NCI-H69 (cell line): ENCODE measurements around the gene KCND3.

Experiments used
- DNase-seq: peaks from one replicate; lab custom pipeline; 2025; lab: John Stamatoyannopoulos, UW

Gene KCND3

DNA sequence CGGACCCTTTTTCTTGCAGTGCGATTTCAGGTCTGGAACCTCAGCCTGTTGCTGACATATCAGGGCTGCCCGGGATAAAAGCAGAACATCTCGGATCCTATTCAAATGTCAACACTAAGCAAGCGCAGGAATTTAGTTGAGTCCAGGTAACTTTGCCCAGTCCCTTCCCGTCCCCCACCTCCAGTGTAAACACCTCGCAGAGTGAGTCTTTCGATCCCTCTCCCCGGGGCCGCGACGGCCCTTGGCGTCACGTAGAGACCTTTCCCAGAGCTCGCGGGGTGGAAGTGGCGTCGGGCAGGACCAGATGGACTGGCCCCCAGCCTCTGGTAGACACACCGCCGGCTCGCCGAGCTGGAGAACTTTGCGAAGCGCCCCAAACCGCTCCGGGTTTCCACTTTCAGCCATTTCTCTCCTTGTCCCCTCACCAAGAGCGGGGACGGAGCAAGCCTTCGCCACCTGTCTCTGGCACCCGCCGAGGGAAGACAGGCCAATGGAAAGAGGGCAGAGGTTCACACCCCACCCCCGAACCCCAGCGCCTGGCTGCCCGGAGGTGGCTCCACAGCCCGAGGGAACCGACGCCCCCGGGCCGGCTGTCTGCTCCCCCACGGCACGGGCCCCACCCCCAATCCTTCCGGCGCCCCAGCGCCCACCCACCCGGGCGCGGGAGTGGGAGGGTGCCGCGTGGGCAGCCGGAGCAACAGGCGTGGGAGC is 570 bp downstream of the KCND3 start:
- DNase-seq = peak; percentile 7

DNA sequence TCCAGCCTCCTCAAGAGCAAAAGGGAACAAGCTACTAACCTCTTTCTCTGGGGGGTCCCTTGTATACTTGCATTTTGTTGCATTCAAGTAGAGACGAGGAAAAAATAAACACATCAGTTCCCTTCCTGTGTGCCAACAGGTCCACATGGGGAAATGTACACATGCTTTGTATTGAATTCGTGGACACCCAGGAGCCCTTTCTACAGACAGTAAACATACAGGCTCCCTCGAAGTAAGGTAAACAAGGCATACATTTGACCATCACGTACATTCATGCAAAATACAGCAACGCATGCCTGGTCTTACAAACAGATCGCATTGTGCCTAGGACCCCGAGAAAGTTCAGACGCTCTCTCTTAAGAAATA is 1.1 kb downstream of the KCND3 start:
- peak; percentile 5 for DNase-seq

DNA sequence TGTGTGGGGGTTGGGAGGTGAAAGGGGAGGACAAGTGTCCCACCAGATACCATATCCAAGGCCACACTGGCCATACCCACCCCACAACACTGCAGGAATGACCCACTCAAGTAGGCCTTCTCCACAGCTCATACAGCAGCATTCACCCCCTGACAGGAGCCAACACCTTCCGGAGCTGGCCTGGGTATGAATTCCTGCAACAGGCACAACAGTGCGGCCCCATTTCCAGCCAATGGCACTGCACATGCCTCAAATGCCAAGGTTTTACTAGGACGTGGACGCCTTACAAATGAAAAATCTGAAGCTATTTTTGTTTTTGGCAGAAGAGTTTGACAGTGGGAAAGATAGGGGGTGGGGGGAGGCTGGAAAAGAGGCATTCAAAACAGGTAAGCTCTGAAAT is 2.0 kb downstream of the KCND3 start:
- no peak for DNase-seq

DNA sequence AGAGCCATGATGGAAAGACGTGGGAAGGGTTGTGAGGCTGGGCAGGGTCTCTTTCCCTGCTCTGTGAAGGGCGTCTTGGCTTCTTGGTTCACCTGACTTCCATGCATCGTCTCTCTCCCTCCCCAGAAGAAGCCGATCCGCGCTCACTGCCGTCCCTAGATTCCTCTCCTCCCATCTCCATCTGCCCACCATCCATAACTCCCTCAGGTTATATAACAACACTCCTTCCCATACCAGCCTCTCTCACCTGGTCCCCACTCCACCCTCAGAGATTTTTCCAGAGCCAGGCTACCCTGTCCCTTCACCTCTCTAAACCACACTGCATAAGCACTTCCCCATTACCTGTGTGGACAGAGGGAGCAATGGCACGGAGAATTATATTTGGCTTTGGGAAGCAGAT is 6.0 kb downstream of the KCND3 start:
- no peak for DNase-seq

DNA sequence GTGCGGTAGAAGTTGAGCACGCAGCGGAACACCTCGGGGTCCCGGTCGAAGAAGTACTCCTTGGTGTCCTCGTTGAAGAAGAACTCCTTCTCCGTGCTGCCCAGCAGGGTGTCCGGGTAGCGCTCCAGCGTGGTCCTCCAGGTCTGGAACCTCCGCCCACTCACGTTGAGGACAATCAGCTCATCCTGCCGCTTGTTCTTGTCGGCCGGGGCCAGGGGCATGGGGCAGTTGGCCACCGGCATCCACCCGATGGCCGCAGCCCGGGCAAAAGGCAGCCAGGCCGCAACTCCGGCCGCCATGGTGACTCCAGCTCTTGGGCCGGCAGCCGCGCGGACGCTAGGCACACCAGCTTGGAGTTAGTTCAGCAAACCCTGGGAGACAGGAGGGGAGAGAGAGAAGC is 7.0 kb downstream of the KCND3 start:
- DNase-seq = no peak

DNA sequence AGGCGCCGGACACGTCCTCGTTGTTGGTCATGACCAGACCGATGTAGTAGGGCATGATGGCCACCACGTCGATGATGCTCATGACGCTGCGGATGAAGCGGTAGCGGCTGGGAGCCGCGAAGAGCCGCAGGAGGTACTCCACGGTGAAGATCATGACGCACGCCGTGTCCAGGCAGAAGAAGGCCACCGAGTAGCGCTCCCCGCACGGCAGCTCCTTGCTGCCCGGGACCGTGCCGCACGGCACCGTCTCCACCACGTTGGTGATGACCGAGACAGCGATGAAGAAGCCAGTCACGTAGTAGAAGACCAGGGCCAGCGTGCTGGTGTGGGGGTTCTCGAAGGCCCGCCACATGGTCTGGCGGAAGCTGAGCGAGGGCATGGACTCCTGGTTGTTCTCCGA is 7.6 kb downstream of the KCND3 start:
- no peak for DNase-seq

DNA sequence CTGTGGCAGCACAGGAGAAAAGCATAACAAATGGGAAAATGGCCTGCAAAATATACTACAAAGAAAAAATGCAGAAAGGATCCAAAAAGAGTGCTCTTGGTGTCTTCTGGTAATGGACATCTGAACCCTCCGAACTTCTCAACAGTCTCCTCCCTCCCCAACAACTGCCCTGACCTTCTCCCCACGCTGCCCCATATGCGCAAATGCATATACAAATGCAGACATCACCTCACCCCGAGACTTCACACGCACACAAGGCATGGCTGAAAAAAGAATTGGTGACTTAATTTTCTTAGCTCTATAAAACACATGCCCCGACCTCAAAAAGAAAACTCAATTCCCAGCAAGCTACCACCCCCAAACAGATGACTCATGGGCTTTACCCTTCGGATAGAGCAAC is 8.4 kb downstream of the KCND3 start:
- DNase-seq = no peak

DNA sequence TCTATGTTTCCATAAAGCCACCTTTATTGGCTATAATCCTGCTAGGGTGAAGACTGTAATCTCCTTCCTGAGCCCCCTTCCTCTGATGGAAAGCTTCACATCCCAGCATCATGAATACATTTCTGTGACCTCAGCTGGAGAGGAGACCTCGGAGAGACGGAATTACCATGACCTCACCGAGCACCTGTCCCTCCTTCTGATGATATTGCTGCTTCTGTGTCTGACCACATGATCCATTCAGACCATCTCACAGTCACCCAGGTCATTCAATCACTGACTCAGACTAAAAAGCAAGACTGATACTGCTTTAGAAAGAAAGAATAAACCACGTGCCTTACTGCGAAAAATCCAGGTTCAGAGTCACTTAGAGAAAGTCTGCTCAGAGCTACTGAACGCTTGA is 8.8 kb downstream of the KCND3 start:
- DNase-seq = no peak

DNA sequence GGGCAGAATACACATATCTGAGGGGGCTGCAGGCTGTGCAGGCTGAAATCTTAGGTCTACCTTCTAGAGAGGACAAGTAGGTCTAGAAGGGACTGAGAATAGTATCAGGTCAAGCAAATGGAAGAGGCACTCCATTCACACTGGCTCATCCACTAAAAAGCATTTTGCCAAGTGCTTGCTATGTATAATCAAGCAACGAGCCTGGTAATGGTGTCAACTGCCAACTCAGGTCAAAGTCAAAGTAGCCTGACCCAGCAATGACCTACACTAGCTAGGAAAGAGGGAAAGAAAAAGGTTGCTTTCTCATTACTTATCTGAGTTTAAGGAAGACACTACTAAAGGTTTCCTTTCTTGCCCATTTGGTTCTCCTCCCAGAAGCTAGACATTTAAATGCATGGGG is 10.8 kb downstream of the KCND3 start:
- DNase-seq = no peak

DNA sequence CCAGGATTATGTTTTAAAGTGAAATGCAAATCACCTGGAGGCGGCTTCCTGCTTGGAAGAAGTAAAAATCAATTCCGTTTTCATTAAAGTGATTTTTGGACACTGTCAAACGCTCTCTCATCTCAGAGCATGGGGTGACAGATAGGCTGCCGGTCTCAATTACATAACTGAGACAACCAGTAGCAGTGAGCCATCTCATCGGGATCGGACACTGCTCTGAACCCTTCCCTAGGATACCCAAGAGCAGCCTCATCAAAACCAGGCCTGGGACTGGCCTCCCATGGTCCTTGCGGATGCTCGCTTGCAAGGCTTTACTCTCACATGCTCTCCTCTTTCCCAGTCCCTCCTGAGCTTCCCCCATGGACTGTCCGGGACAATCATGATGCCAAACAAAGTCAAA is 12.1 kb downstream of the KCND3 start:
- no peak for DNase-seq

DNA sequence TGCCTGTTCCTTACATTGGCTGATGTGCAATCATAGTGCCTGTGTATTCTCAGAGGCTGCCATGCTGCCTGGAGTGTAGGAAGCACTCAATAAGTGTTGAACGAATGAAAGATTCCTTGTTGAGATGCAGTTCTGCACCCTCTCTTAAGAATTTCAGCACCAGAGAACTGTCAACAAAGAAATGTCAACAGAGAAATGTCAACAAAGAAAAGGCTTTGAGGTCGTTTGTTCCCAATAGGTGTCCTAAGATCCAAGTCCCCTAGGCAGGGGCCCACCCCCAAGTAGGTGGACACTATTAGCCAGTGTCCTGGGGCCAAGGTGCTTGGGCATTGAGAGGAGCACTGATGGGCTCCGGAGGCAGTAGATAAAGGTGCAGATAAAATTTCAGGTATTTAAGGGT is 12.6 kb downstream of the KCND3 start:
- no peak for DNase-seq

DNA sequence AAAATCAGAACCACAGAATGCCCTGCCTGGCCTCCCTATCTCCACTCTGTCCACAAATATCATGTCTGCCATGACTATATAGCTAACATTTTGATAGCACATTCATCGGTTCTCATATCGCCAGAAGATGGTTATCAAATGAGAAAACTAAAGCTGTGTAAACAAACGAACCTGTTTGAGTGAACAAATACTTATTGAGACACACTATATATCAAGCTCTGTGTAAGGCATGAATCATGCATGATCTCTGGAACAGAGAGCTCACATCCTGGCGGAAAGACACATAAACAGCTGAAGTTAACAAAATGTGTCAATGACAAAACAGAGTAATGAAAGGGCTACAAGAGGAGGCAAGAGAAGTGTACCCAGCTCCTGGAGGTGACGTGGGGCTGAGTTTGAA is 13.1 kb downstream of the KCND3 start:
- DNase-seq = no peak

DNA sequence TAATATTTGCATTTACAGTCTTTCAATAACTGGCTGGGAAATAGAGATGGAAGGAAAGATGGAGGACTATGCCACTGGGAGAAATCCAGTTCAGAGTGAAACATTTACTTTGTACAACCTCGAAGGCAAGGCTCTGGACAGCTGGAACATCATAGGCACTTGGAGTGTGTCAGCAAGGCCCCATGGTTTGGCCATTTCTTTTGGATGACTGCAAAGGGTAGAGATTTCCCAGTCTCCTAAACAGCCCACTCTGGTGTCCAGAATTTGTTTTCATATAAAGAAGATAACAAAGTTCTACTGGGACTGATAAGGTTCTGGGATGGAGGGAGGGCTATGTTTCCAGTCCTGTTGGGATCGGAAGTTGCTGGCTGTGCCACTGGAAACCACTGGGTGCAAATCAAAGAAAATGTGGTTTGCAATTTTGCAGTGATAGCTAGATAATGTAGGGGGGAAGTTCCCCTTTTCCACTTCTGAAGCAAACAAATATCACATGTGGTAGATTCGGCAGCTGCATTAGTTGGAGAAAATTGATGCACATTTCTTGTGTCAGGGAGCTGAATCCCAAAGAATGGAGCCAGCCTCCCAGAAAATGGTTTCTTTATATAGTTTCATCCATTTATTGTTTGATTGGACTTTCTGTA is 16.2 kb downstream of the KCND3 start:
- no peak for DNase-seq

DNA sequence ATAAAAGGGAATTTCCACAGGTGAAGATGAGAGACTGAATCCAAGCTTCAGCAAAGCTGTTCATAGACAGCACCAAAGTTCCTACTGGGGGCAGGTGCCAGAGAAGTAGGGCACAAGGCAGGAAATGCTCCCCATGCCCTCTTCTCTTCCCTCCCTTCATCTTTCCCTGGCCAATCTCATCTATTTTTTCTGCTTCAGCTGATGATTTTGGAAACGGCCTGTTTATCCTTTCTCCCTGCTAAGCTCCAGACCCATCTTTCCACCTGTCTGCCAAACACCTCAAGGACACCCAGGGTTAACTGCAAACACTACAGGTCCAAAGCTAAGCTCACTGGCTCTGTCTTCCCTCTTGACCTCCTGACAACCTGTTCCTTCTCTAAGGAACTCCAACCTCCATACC is 18.1 kb downstream of the KCND3 start:
- DNase-seq = no peak

DNA sequence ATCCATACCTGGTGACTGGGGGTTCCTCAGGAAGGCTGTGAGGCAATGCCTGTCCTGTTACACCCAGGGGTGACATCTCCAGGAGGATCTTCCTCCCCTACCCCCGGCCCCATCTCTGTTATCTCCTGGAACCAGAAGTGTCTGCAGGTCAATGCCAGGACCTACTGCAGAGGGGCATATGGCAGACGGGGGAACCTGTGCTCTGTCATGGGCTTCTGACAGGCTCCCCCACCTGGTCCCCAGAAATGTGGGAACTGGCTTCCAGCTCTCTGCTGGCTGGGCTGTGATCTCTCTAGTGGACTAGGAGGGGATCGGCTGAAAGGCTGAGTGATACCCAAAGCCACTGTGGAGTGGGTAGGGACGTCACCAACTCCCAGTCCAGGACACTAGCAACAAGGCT is 21.0 kb downstream of the KCND3 start:
- DNase-seq = no peak

DNA sequence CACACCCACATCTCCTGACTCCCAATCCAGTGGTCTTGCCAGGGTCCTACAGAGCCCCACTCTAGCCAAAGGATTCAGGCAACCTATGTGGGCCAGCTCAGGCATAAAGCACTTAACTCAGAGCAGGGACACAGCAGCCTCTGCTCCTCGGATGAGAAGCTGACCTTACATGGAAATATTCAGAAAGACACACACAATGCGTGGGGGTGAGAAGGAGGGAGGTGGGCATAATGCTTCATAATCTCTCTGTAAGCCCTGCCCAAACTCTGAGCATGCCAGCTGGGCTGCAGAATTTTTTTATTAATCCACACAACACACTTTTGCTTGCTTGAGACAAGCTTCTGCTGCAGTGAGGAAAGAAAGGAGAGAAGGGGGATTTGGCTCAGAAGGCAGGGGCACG is 21.6 kb downstream of the KCND3 start:
- no peak for DNase-seq

DNA sequence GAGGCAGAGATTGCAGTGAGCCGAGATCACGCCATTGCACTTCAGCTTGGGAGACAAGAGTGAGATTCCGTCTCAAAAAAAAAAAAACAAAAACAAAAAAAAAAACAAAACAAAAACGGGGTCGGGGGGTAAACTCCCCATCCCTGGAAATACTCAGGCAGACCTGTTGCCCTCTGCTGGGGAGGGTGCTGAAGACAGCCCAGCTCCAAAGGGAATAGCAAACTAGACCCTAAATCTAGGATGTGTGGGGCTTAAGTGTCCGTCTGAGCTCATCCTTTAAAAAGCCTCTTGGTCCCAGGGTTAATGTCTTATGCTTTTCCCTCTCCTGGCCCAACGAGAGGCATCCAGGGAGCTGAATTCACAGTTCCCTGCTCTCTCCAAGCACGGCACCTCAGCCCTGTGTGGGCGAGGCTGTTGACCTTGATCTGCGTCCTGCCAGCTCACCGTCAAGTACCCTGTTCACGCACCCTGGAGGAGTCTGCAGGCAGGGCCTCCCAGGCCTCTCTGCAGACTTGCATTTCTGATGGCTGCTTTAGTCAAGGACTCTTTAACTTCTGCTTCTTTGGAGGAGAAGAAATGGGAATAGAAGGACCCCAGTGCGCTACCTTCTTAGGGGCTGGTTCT is 22.3 kb downstream of the KCND3 start:
- DNase-seq = no peak

DNA sequence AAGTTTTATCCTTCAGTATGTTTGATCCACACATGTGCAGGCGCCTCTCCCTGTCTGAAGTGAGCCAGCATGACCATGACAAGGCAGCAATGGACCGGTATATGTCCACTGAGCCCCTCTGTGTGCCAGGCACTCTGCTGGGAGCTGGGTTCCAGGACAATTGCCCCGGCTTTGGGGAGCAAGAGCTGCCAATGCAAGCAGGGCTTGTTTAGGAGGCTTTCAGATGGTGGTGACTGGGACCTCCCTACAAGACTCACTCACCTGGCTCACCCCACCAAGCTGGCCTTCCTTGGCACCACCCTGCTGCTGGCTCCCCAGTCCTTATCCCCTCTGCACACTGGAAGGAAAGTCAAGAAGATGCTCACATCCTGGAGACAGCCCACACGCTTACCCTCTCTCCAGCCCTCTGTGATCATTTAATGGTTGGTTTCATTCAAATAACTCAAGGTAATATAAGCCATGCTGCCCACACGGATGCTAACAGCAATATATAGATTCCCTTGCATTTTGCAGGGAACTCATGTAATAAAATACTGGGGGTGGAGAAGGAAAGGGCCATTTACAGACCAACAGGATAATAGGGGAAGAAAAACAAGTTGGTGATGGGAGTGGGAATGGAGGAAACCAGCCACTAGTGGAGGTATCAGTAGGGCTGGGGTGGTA is 23.6 kb downstream of the KCND3 start:
- no peak for DNase-seq

DNA sequence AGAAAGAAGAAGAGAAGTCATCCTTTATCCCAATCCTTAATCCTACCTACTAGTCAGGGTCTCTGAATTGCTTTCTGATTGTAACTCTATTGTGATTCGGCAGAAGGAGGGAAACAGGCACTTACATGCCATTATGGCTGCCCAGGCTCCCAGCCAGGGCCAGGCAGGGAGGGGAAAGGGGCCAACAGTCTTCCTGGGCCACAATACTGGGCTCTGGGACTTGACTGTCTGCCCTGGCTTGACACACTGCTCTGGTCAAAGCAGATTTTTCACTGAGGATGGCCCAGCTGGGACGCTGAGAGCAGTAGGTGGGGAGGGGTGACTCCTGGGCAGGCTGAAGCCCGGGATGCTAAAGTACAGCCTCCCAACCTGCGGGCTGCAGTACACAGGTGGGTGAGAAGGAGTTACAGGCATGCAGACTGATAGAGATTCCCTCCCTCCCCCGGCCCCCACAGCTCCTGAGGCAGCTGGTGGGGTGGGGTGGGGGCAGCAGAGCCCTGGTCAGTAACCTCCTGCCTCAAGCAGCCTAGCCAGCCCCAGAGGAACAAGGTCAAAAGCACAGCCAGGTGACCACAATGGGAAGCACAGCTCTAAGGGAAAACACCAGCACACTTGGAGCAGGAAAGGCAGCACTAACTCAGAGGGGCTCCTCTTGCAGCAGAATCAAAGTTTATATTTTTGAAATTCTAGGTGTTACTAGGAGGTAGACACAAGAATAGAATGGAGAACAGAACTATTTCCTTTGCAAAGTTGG is 25.3 kb downstream of the KCND3 start:
- no peak for DNase-seq

DNA sequence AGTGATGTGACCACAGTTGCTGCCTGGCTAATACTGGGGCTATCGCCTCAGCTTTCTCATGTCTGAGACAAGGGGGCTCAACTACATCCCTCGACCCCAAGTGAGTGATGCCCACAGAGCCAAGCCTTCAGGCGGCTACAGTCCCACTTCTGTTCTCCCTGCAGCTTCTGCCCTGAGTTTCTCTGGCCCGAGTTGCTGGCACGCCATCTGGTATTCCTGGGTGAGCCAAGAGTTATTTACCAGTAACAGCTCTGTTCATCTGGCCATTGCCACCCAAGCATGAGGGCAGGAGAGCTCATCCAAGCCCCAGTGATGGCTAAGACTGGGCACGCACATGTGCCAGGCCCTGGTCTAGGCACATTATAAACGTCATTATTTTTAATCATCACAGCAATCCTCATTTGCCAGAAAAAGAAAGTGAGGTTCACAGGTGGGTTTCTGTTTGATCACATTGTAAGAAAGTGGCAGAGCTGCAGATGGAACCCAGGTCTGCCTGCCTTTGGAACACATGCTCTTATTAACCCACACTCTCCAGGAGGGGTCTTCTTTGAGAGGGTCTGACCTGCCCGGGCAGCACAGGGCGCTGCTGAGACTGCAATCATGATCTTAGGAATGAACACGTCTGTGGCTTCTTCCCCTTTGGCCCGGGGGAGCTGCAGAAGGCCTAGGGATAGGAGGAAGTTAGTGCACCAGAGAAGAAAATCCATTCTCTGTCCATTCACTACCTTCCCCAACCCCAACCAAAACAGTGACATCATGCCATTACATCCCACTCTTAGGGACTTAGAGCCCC is 27.5 kb downstream of the KCND3 start:
- DNase-seq = no peak

DNA sequence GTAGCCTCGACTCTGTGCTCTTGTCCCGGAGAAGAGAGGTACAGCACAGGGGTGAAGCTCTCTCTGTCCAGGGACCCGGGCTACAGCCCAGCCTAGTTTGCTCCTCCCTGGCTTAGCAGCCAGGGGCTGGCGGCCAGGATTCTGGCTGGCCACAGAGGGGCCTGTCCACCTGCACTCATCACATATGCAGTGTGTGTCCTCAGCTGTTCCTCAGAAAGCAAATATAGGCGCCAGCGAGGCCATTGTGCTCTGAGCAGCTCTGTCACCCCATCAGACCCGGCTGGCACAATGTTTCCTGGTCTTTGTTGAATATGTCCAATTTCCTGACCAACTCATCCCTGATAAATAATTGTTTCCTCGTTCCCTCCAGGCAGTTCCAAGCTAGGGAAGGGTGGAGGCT is 28.5 kb downstream of the KCND3 start:
- peak; percentile 24 for DNase-seq

DNA sequence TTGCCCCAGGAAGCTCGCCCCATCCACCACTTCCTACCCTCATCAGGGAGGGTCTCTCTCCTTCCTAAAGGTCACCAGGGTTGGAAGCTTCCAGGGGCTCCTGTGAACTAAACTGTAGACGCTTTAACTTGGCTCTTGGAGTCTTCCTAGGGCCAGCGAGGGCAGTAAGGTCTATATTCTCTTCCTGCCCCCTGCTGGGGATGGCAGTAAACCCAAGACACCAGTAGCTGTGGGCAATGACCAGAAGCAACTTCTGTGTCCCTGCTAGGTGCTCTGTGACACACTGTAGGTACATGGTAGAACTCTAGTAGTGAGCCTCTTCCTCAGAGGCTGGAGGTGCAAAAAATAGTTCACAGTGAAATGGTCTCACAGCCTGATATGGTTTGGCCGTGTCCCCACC is 30.0 kb downstream of the KCND3 start:
- DNase-seq = no peak
